ENCODE data around the gene MGAT5B.

MGAT5B gene

DNA sequence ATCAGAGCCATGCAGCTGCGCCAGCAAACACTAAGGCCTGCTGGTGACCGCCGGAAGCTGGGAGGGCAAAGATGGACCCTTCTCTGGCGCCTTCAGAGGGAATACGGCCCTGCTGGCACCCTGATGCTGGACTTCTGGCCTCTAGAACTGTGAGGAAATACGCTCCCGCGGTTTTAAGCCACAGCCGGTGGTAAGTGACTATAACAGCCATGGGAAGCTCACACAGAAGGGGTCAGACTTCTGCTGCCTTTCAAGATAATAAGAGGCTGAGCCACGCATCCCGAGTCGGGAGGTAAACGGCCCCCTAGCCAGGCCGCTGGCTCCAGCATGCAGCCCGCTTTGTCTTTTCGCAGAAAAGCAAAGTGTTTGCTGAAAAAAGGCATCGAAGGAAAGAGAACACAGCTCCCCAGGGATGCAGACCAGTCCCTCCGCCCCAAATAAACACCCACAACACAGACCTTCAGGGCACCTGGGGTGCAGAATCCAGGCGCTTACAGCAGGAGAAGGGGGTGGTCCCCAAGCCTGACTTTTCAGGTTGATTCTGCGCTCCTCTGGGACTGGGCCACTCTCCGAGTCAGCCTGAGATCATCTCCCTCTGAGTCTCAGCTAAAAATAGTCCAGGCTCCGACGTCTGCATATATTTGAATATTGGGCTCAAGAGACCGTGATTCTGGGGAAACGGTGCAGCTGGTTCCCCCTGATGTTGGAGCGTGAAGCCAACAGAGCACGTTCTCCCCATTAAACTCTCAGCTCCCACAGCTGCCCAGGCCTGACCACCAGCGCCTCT lies 89.7 kb downstream of the MGAT5B start:
- TF ChIP-seq SIN3A (IDR thresholded peaks at IDR 0.05; ENCODE audit: borderline replicate concordance, insufficient read depth, low read length) (no peak), FOXP2 (optimal IDR thresholded peaks at IDR 0.05; ENCODE audit: borderline replicate concordance, extremely low read depth, extremely low read length, insufficient read depth) (no peak), POLR2AphosphoS5 (IDR thresholded peaks at IDR 0.05; ENCODE audit: low read depth, low read length) (no peak), TAF1 (IDR thresholded peaks at IDR 0.05; ENCODE audit: borderline replicate concordance, insufficient read depth, low read length) (no peak)

DNA sequence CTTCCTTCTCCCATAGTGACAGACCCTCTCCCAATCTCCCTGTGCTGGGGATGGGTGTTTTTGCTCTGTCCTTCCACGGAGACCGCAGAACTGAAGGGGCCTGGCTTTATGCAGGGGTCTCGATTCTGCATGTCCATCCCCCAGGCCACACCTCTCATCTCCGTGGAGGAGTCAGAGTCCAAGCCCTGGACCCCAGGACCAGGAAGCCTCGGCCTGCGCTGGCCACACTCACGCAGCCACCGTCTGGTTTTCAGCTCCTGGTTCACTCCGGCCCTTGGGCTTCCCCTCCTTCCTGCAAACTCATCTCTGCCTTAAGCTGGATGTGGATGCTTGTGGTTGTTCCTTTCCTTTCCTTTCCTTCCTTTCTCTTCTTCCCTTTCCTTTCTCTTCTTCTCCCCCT lies 90.8 kb downstream of the MGAT5B start:
- TF ChIP-seq SIN3A (IDR thresholded peaks at IDR 0.05; ENCODE audit: borderline replicate concordance, insufficient read depth, low read length), result no peak
- no peak for TF ChIP-seq POLR2AphosphoS5 (IDR thresholded peaks at IDR 0.05; ENCODE audit: low read depth, low read length)
- TF ChIP-seq, protein P1, sequence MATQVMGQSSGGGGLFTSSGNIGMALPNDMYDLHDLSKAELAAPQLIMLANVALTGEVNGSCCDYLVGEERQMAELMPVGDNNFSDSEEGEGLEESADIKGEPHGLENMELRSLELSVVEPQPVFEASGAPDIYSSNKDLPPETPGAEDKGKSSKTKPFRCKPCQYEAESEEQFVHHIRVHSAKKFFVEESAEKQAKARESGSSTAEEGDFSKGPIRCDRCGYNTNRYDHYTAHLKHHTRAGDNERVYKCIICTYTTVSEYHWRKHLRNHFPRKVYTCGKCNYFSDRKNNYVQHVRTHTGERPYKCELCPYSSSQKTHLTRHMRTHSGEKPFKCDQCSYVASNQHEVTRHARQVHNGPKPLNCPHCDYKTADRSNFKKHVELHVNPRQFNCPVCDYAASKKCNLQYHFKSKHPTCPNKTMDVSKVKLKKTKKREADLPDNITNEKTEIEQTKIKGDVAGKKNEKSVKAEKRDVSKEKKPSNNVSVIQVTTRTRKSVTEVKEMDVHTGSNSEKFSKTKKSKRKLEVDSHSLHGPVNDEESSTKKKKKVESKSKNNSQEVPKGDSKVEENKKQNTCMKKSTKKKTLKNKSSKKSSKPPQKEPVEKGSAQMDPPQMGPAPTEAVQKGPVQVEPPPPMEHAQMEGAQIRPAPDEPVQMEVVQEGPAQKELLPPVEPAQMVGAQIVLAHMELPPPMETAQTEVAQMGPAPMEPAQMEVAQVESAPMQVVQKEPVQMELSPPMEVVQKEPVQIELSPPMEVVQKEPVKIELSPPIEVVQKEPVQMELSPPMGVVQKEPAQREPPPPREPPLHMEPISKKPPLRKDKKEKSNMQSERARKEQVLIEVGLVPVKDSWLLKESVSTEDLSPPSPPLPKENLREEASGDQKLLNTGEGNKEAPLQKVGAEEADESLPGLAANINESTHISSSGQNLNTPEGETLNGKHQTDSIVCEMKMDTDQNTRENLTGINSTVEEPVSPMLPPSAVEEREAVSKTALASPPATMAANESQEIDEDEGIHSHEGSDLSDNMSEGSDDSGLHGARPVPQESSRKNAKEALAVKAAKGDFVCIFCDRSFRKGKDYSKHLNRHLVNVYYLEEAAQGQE (IDR thresholded peaks at IDR 0.05; ENCODE audit: insufficient read depth in 1 of 2, low read depth in 2 of 2, low read length in 2 of 2), result no peak
- no peak for TF ChIP-seq TAF1 (IDR thresholded peaks at IDR 0.05; ENCODE audit: borderline replicate concordance, insufficient read depth, low read length)

DNA sequence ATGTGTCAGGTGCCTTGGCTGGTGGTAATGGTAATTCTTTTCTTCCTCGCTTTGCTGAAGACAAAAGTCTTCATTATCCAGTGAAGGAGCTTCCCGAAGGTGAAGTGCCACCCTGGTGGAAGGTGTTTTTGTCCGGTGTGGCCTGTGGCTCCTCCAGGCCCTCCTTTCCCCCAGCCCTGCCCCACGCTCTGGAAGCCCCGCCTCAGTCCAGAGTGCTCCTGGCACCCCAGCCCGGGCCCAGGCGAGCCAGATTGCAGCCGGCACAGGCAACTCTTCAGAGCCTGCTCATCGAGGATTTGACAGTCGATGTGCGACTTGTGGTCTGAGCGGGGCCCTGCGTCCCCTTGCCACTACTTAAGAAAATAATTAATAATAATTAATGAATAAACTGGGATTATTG lies 93.7 kb downstream of the MGAT5B start:
- TF ChIP-seq FOXP2 (optimal IDR thresholded peaks at IDR 0.05; ENCODE audit: borderline replicate concordance, extremely low read depth, extremely low read length, insufficient read depth) (no peak), TAF1 (IDR thresholded peaks at IDR 0.05; ENCODE audit: borderline replicate concordance, insufficient read depth, low read length) (no peak)

DNA sequence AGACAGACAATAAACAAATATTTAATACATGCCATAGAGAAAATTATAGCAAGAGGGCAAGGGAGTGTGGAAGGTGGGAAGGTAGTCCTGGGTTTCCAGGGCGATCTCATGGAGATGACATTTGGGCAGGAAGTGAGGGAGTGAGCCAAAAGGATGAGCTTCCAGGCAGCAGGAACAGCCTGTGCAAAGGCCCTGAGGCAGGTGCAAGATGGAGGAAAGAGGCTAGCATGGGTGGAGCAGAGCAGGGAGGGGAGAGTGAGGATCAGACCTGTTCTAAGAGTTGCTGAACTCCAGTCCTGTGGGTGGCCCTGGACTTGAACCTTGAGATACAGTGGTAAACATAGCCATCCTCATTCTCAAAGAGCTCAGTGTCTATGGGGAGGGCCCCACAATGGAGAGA lies 94.7 kb downstream of the MGAT5B start:
- TF ChIP-seq POLR2AphosphoS5 (IDR thresholded peaks at IDR 0.05; ENCODE audit: low read depth, low read length) (no peak), SIN3A (IDR thresholded peaks at IDR 0.05; ENCODE audit: borderline replicate concordance, insufficient read depth, low read length) (no peak), FOXP2 (optimal IDR thresholded peaks at IDR 0.05; ENCODE audit: borderline replicate concordance, extremely low read depth, extremely low read length, insufficient read depth) (no peak), TAF1 (IDR thresholded peaks at IDR 0.05; ENCODE audit: borderline replicate concordance, insufficient read depth, low read length) (no peak)
- TF ChIP-seq, protein P1 (IDR thresholded peaks at IDR 0.05; ENCODE audit: insufficient read depth in 1 of 2, low read depth in 2 of 2, low read length in 2 of 2), result no peak

DNA sequence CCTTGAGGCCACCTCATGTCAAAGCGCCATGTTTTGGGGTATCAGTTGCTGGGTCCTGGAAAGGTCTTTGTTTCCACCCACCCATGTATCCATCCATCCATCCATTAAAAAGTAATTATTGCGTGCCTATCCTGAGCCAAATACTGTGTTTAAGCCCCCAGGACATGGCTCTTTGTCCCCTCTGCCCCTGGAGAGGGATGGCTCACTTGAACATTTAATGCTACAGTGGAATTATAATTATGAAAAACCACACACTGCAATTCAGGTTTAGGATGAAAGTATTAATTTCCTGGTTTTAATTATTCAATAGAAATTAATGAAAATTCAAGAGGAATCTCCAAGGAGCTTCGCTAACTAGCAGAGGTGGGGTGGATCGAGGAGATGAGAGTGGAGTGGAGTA lies 97.8 kb downstream of the MGAT5B start:
- TF ChIP-seq POLR2AphosphoS5 (IDR thresholded peaks at IDR 0.05; ENCODE audit: low read depth, low read length) (no peak), SIN3A (IDR thresholded peaks at IDR 0.05; ENCODE audit: borderline replicate concordance, insufficient read depth, low read length) (no peak), FOXP2 (optimal IDR thresholded peaks at IDR 0.05; ENCODE audit: borderline replicate concordance, extremely low read depth, extremely low read length, insufficient read depth) (no peak), TAF1 (IDR thresholded peaks at IDR 0.05; ENCODE audit: borderline replicate concordance, insufficient read depth, low read length) (no peak)
- TF ChIP-seq, protein P1 (IDR thresholded peaks at IDR 0.05; ENCODE audit: insufficient read depth in 1 of 2, low read depth in 2 of 2, low read length in 2 of 2), result no peak

DNA sequence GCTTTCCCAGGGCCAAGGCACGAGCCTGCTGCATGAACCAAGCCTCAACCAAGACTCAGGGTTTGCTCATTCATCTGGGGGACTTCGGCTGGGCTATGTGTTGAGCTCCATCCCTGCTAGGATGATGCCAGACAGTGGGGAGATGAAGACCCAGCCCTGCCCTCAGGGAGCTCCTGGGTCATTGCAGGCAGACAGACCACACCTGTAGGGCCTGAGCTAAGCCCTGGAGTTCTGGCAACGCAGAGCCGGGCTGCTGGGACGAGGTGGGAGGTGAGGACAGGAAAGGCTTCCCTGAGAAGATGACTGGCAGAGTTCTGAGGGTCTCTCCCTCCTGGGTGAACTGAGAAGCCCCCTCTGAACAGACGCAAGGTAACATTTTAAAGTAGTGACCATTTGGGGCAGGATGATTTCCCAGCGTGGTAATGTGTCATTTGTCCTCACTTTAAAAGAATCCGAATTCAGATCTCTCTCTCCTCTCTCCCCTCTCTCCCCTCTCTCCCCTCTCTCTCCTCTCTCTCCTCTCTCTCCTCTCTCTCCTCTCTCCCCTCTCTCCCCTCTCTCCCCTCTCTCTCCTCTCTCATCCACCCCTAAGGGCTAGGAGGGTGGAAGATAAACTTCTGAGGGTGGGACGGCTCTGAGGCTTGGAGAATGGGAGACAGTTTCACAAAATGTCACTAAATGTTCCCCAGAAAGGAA lies 98.4 kb downstream of the MGAT5B start:
- TF ChIP-seq TAF1 (IDR thresholded peaks at IDR 0.05; ENCODE audit: borderline replicate concordance, insufficient read depth, low read length) (no peak), FOXP2 (optimal IDR thresholded peaks at IDR 0.05; ENCODE audit: borderline replicate concordance, extremely low read depth, extremely low read length, insufficient read depth) (no peak), SIN3A (IDR thresholded peaks at IDR 0.05; ENCODE audit: borderline replicate concordance, insufficient read depth, low read length) (no peak), POLR2AphosphoS5 (IDR thresholded peaks at IDR 0.05; ENCODE audit: low read depth, low read length) (no peak)
- TF ChIP-seq, protein P1 (IDR thresholded peaks at IDR 0.05; ENCODE audit: insufficient read depth in 1 of 2, low read depth in 2 of 2, low read length in 2 of 2), result no peak

Measured in PFSK-1 (cell line).